ENCODE results near the gene ABCA13. TPM values are rescaled to one million over a fixed set of nuclear protein-coding genes. Genes with fewer than 3 reads are reported as not detected.

The ABCA13 gene
- total and polyA plus RNA-seq, 2 of the 4 experiments (the other 2 are of a cell fraction), result under 0.01 to 0.07 TPM

DNA sequence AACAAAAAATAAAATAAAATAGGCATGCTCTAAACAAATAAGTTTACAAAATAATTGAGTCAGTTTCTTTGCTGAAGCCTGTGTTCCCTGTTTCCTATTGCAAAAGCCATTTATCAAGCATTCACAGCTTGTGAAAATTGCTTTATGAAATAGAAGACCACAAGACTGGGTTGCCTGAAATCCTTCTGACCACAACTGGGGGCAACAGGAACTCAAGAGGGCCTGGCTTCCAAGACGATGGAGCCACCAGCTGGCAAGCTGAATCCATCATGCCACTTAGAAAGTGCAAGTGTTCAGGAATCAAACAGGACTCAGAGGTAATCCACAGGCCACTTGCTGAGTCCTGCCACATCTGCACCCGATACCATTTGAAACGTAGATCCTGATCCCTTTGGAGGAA, 752 bp upstream of the ABCA13 start:
- no peak for ATAC-seq (ENCODE audit: low read depth)
- CTCF ChIA-PET, result no interaction called here
- no CpG with 5 or more reads among the region's 3 CpGs for WGBS, 2 experiments (ENCODE audit: extremely low coverage in 2 of 2, insufficient read length in 1 of 2)
- no peak overlapping the region for H4K91ac ChIP-seq (ENCODE audit: insufficient read depth, low read depth, low read length)
- no peaks in the 10 kb centered on the region for H3K27me3 ChIP-seq (ENCODE audit: control insufficient read depth, insufficient read depth, low read length)
- H3K56ac ChIP-seq (ENCODE audit: extremely low read depth, insufficient read depth, low read length), result no peak overlapping the region
- no peak overlapping the region for H3K4me3 ChIP-seq (ENCODE audit: insufficient read depth, low read depth, low read length)
- no peaks in the 10 kb centered on the region for H4K20me1 ChIP-seq (ENCODE audit: insufficient read depth, low read length)
- no peak overlapping the region for H3K9ac ChIP-seq (ENCODE audit: low read depth, low read length)
- dilution Hi-C loops (cut with HindIII; ENCODE audit: low sequenced_read_pairs, unreplicated experiment) (no loop called here), intact Hi-C loops (cut with micrococcal nuclease) (loop anchor here (5.0 kb wide), 1 partner anchor 97 kb away; no protein-coding TSS in a partner anchor), in situ Hi-C loops (cut with MboI; ENCODE audit: low sequenced_read_pairs) (no loop called here)
- H3K14ac ChIP-seq (replicated peaks; ENCODE audit: low read depth, low read length), result no peak overlapping the region
- H3K18ac ChIP-seq (ENCODE audit: low read depth, low read length), result no peak overlapping the region
- H3K9me3 ChIP-seq (ENCODE audit: control insufficient read depth, insufficient read depth, low read length), result no peaks in the 10 kb centered on the region
- no peak overlapping the region for H2AK9ac ChIP-seq (replicated peaks; ENCODE audit: low read depth, low read length, poor library complexity)
- H3K36me3 ChIP-seq (ENCODE audit: control insufficient read depth, insufficient read depth, low read length), result no peaks in the 10 kb centered on the region
- H2BK15ac ChIP-seq (ENCODE audit: low read depth, low read length), result no peak overlapping the region
- H3K4ac ChIP-seq (ENCODE audit: low read depth, low read length), result no peak overlapping the region
- H2BK5ac ChIP-seq (ENCODE audit: low read depth, low read length, poor library complexity, severe bottlenecking), result no peak overlapping the region
- no peak overlapping the region for H3K4me2 ChIP-seq (ENCODE audit: low read depth, low read length)
- H3K23ac ChIP-seq (ENCODE audit: low read depth, low read length), result no peak overlapping the region
- H3K4me1 ChIP-seq (ENCODE audit: control insufficient read depth, insufficient read depth, low read length), result peaks cover 3% of the 10 kb centered on the region; the same call in 1 of the 2 replicates
- H4K8ac ChIP-seq (ENCODE audit: low read depth in 2 of 2, low read length in 2 of 2), result no peak overlapping the region
- H2BK20ac ChIP-seq (ENCODE audit: low read depth, low read length), result no peak overlapping the region
- no peak for TF ChIP-seq RFX5 (IDR thresholded peaks at IDR 0.05; ENCODE audit: low read depth, low read length)
- TF ChIP-seq, protein P1, sequence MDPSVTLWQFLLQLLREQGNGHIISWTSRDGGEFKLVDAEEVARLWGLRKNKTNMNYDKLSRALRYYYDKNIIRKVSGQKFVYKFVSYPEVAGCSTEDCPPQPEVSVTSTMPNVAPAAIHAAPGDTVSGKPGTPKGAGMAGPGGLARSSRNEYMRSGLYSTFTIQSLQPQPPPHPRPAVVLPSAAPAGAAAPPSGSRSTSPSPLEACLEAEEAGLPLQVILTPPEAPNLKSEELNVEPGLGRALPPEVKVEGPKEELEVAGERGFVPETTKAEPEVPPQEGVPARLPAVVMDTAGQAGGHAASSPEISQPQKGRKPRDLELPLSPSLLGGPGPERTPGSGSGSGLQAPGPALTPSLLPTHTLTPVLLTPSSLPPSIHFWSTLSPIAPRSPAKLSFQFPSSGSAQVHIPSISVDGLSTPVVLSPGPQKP (IDR thresholded peaks at IDR 0.05; ENCODE audit: borderline replicate concordance, low read depth, low read length), result no peak
- no peak for TF ChIP-seq POLR2A (IDR thresholded peaks at IDR 0.05; ENCODE audit: low read depth, low read length)
- no peak for TF ChIP-seq MAFK (IDR thresholded peaks at IDR 0.05; ENCODE audit: low read depth, low read length)
- TF ChIP-seq FOS (IDR thresholded peaks at IDR 0.05; ENCODE audit: low read depth, low read length), result no peak
- no peak for TF ChIP-seq MXI1 (IDR thresholded peaks at IDR 0.05; ENCODE audit: borderline replicate concordance, low read depth, low read length)
- TF ChIP-seq MAZ (IDR thresholded peaks at IDR 0.05; ENCODE audit: borderline replicate concordance, low read depth, low read length), result no peak
- TF ChIP-seq CEBPB (IDR thresholded peaks at IDR 0.05; ENCODE audit: low read depth, low read length), result no peak
- TF ChIP-seq USF2 (IDR thresholded peaks at IDR 0.05; ENCODE audit: low read depth, low read length), result no peak
- TF ChIP-seq RCOR1 (IDR thresholded peaks at IDR 0.05; ENCODE audit: insufficient replicate concordance, low read length), result no peak
- TF ChIP-seq CHD1 (IDR thresholded peaks at IDR 0.05; ENCODE audit: low read depth, low read length), result no peak
- TF ChIP-seq SMC3 (IDR thresholded peaks at IDR 0.05; ENCODE audit: low read depth, low read length), result no peak
- TF ChIP-seq CTCF (conservative IDR thresholded peaks at IDR 0.05; ENCODE audit: low read depth, low read length), result no peak
- TF ChIP-seq NFE2L2 (IDR thresholded peaks at IDR 0.05; ENCODE audit: low read depth, low read length), result no peak
- TF ChIP-seq BHLHE40 (IDR thresholded peaks at IDR 0.05; ENCODE audit: low read depth, low read length), result no peak
- no peak overlapping the region for H3K27ac ChIP-seq (ENCODE audit: insufficient read depth, low read length)
- POLR2A ChIA-PET (ENCODE audit: unreplicated experiment), result no interaction called here
- DNase-seq, result no peak
- H3K79me1 ChIP-seq (ENCODE audit: low read depth in 1 of 2, low read length in 2 of 2), result no peaks in the 10 kb centered on the region
- H2BK120ac ChIP-seq (ENCODE audit: low read depth, low read length), result no peak overlapping the region
- peak overlapping the region; percentile 48 for H2AFZ ChIP-seq (replicated peaks; ENCODE audit: low read length, poor library complexity)
- no peak overlapping the region for H4K5ac ChIP-seq (ENCODE audit: low read depth, low read length)
- H3K9me1 ChIP-seq (ENCODE audit: insufficient read depth, low read length), result no peaks in the 10 kb centered on the region
- no TSS peak for BruUV-seq (replicated peaks)
- H2AK5ac ChIP-seq (ENCODE audit: low read depth, low read length), result peak overlapping the region; percentile 4; the same call in 1 of the 2 replicates
